Activated naive CD8-positive, alpha-beta T cell (primary cell): ENCODE data around the gene SSBP2.
"Not testable (repeated sequence)": the region's sequence is repeated elsewhere in the genome, so short reads cannot be mapped to it uniquely, and the experiment has no call there.

Experiments used
- H3K27ac Mint-ChIP-seq: one replicate; pipeline ENCODE4 v1.8.0; 2021; ENCODE audit warnings: mixed read lengths
- H3K27me3 Mint-ChIP-seq: one replicate; pipeline ENCODE4 v1.8.0; 2021; ENCODE audit warnings: mixed read lengths
- H3K36me3 Mint-ChIP-seq: one replicate; pipeline ENCODE4 v1.8.0; 2021; ENCODE audit warnings: mixed read lengths
- H3K4me1 Mint-ChIP-seq: one replicate; pipeline ENCODE4 v1.8.0; 2021; ENCODE audit warnings: low read depth, mixed read lengths
- H3K4me3 Mint-ChIP-seq: one replicate; pipeline ENCODE4 v1.8.0; 2021; ENCODE audit warnings: mild to moderate bottlenecking, mixed read lengths
- H3K9me3 Mint-ChIP-seq: one replicate; pipeline ENCODE4 v1.8.0; 2021; ENCODE audit warnings: low read depth, mixed read lengths

SSBP2 gene

GRCh38 chr5:81694726-81695125 lies 56.2 kb downstream of the SSBP2 start:
- Mint-ChIP-seq H3K27ac (no peak overlapping the region), H3K27me3 (no peaks in the 10 kb centered on the region), H3K36me3 (peaks cover 37% of the 10 kb centered on the region), H3K4me3 (no peak overlapping the region), H3K4me1 (peaks cover 22% of the 10 kb centered on the region), H3K9me3 (peaks cover 34% of the 10 kb centered on the region)

GRCh38 chr5:81688215-81688614 lies 62.7 kb downstream of the SSBP2 start:
- no peaks in the 10 kb centered on the region for H3K27me3 Mint-ChIP-seq
- peaks cover 33% of the 10 kb centered on the region for H3K9me3 Mint-ChIP-seq
- H3K27ac Mint-ChIP-seq: no peak overlapping the region
- H3K4me1 Mint-ChIP-seq: peaks cover 22% of the 10 kb centered on the region
- peaks cover 51% of the 10 kb centered on the region for H3K36me3 Mint-ChIP-seq
- H3K4me3 Mint-ChIP-seq: no peak overlapping the region

- Mint-ChIP-seq H3K4me3 (no peak overlapping the region), H3K27ac (no peak overlapping the region), H3K9me3 (peaks cover 28% of the 10 kb centered on the region), H3K27me3 (no peaks in the 10 kb centered on the region), H3K36me3 (peaks cover 53% of the 10 kb centered on the region), H3K4me1 (peaks cover 22% of the 10 kb centered on the region)
Measured at GRCh38 chr5:81687292-81687691, 63.6 kb downstream of the SSBP2 start.

- H3K4me3 Mint-ChIP-seq: no peak overlapping the region
- no peak overlapping the region for H3K27ac Mint-ChIP-seq
- H3K9me3 Mint-ChIP-seq: peaks cover 18% of the 10 kb centered on the region
- H3K4me1 Mint-ChIP-seq: peaks cover 22% of the 10 kb centered on the region
- peaks cover 45% of the 10 kb centered on the region for H3K36me3 Mint-ChIP-seq
- no peaks in the 10 kb centered on the region for H3K27me3 Mint-ChIP-seq
Measured at GRCh38 chr5:81685471-81685870, 65.4 kb downstream of the SSBP2 start.

- Mint-ChIP-seq H3K36me3 (peaks cover 29% of the 10 kb centered on the region), H3K4me3 (no peak overlapping the region), H3K4me1 (peaks cover 13% of the 10 kb centered on the region)
Measured at GRCh38 chr5:81679885-81680284, 71.0 kb downstream of the SSBP2 start.

GRCh38 chr5:81675420-81675819 lies 75.5 kb downstream of the SSBP2 start:
- Mint-ChIP-seq H3K4me3 (no peak overlapping the region), H3K4me1 (peaks cover 15% of the 10 kb centered on the region), H3K36me3 (peaks cover 7% of the 10 kb centered on the region), H3K9me3 (peaks cover 5% of the 10 kb centered on the region), H3K27me3 (no peaks in the 10 kb centered on the region), H3K27ac (no peak overlapping the region)

More at GRCh38 chr5:81679885-81680284, 71.0 kb downstream of the SSBP2 start:
- no peak overlapping the region for H3K27ac Mint-ChIP-seq
- peaks cover 10% of the 10 kb centered on the region for H3K9me3 Mint-ChIP-seq
- no peaks in the 10 kb centered on the region for H3K27me3 Mint-ChIP-seq

GRCh38 chr5:81665795-81666194 lies 85.1 kb downstream of the SSBP2 start:
- Mint-ChIP-seq H3K4me1 (peaks cover 17% of the 10 kb centered on the region), H3K36me3 (peaks cover 17% of the 10 kb centered on the region), H3K4me3 (no peak overlapping the region), H3K9me3 (no peaks in the 10 kb centered on the region), H3K27me3 (no peaks in the 10 kb centered on the region), H3K27ac (no peak overlapping the region)

GRCh38 chr5:81660624-81661023 lies 90.3 kb downstream of the SSBP2 start:
- H3K4me1 Mint-ChIP-seq, H3K9me3 Mint-ChIP-seq, H3K27me3 Mint-ChIP-seq, H3K4me3 Mint-ChIP-seq, H3K27ac Mint-ChIP-seq: not testable (repeated sequence)
- H3K36me3 Mint-ChIP-seq: peaks cover 18% of the 10 kb centered on the region

- H3K4me1 Mint-ChIP-seq: peaks cover 3% of the 10 kb centered on the region
- no peaks in the 10 kb centered on the region for H3K27me3 Mint-ChIP-seq
Measured at GRCh38 chr5:81657386-81657785, 93.5 kb downstream of the SSBP2 start.

GRCh38 chr5:81656783-81657182 lies 94.1 kb downstream of the SSBP2 start:
- H3K9me3 Mint-ChIP-seq: no peaks in the 10 kb centered on the region
- peaks cover 6% of the 10 kb centered on the region for H3K4me1 Mint-ChIP-seq
- peaks cover 20% of the 10 kb centered on the region for H3K36me3 Mint-ChIP-seq
- no peak overlapping the region for H3K27ac Mint-ChIP-seq
- H3K27me3 Mint-ChIP-seq: no peaks in the 10 kb centered on the region
- H3K4me3 Mint-ChIP-seq: no peak overlapping the region

More at GRCh38 chr5:81657386-81657785, 93.5 kb downstream of the SSBP2 start:
- Mint-ChIP-seq H3K9me3 (no peaks in the 10 kb centered on the region), H3K27ac (no peak overlapping the region), H3K36me3 (peaks cover 18% of the 10 kb centered on the region), H3K4me3 (no peak overlapping the region)

GRCh38 chr5:81650987-81651386 lies 99.9 kb downstream of the SSBP2 start:
- Mint-ChIP-seq H3K9me3 (no peaks in the 10 kb centered on the region), H3K27me3 (no peaks in the 10 kb centered on the region), H3K27ac (no peak overlapping the region), H3K4me1 (peaks cover 9% of the 10 kb centered on the region), H3K36me3 (peaks cover 20% of the 10 kb centered on the region), H3K4me3 (no peak overlapping the region)

GRCh38 chr5:81646469-81646995 lies 104.4 kb downstream of the SSBP2 start:
- no peak overlapping the region for H3K4me3 Mint-ChIP-seq
- H3K36me3 Mint-ChIP-seq: peaks cover 19% of the 10 kb centered on the region
- no peak overlapping the region for H3K27ac Mint-ChIP-seq
- peaks cover 4% of the 10 kb centered on the region for H3K4me1 Mint-ChIP-seq
- no peaks in the 10 kb centered on the region for H3K9me3 Mint-ChIP-seq
- no peaks in the 10 kb centered on the region for H3K27me3 Mint-ChIP-seq

- Mint-ChIP-seq H3K4me3 (no peak overlapping the region), H3K27ac (no peak overlapping the region), H3K9me3 (no peaks in the 10 kb centered on the region), H3K27me3 (no peaks in the 10 kb centered on the region), H3K36me3 (peaks cover 11% of the 10 kb centered on the region), H3K4me1 (no peaks in the 10 kb centered on the region)
Measured at GRCh38 chr5:81642210-81642609, 108.7 kb downstream of the SSBP2 start.

GRCh38 chr5:81639556-81639955 lies 111.3 kb downstream of the SSBP2 start:
- Mint-ChIP-seq H3K27ac (no peak overlapping the region), H3K9me3 (no peaks in the 10 kb centered on the region), H3K4me1 (no peaks in the 10 kb centered on the region)

GRCh38 chr5:81638471-81638870 lies 112.4 kb downstream of the SSBP2 start:
- H3K27ac Mint-ChIP-seq: no peak overlapping the region
- H3K4me1 Mint-ChIP-seq: no peaks in the 10 kb centered on the region
- H3K4me3 Mint-ChIP-seq: no peak overlapping the region
- no peaks in the 10 kb centered on the region for H3K36me3 Mint-ChIP-seq
- H3K9me3 Mint-ChIP-seq: no peaks in the 10 kb centered on the region
- no peaks in the 10 kb centered on the region for H3K27me3 Mint-ChIP-seq

More at GRCh38 chr5:81639556-81639955, 111.3 kb downstream of the SSBP2 start:
- H3K36me3 Mint-ChIP-seq: peaks cover 5% of the 10 kb centered on the region
- no peaks in the 10 kb centered on the region for H3K27me3 Mint-ChIP-seq
- H3K4me3 Mint-ChIP-seq: no peak overlapping the region

- H3K4me3 Mint-ChIP-seq: no peak overlapping the region
- no peak overlapping the region for H3K27ac Mint-ChIP-seq
- H3K4me1 Mint-ChIP-seq: no peaks in the 10 kb centered on the region
- H3K9me3 Mint-ChIP-seq: peaks cover 3% of the 10 kb centered on the region
- no peaks in the 10 kb centered on the region for H3K27me3 Mint-ChIP-seq
- peaks cover 3% of the 10 kb centered on the region for H3K36me3 Mint-ChIP-seq
Measured at GRCh38 chr5:81633891-81634290, 117.0 kb downstream of the SSBP2 start.
